Measurements from ENCODE around the gene RAB7B.
A peak's percentile ranks its signal among the peaks of the same experiment; 100 is the strongest.

RAB7B gene

DNA sequence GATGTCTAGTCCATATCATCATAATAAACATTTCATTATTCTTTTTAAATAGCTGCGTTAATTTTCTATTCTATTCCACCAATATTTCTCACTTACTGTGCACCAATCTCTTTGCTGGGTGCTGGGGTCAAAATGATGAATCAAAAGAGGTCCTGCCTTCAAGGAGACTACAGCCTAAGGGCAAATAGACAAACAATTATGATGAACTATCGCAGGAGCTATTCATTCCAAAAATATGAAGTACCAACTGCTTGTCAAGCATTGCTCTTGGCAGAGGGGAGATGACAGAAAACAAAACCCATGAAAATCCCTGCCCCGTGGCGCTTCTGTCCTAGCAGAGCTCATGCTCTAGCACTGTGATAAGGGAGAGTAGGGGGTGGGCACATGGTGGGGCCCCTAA is 31.1 kb downstream of the RAB7B start:
- no peak for DNase-seq (ENCODE audit: low read depth)
- TF ChIP-seq CTCF (IDR thresholded peaks at IDR 0.05; ENCODE audit: insufficient read depth, low read depth, low read length, missing control alignments), result no peak
- H3K4me3 ChIP-seq (ENCODE audit: low read length), result no peak overlapping the region

- TF ChIP-seq CTCF (IDR thresholded peaks at IDR 0.05; ENCODE audit: insufficient read depth, low read depth, low read length, missing control alignments), result no peak
- no peak for DNase-seq (ENCODE audit: low read depth)
- H3K4me3 ChIP-seq (ENCODE audit: low read length), result no peak overlapping the region
These were observed 32.1 kb downstream of the RAB7B start for GRCh38 chr1:205971082-205971481.

DNA sequence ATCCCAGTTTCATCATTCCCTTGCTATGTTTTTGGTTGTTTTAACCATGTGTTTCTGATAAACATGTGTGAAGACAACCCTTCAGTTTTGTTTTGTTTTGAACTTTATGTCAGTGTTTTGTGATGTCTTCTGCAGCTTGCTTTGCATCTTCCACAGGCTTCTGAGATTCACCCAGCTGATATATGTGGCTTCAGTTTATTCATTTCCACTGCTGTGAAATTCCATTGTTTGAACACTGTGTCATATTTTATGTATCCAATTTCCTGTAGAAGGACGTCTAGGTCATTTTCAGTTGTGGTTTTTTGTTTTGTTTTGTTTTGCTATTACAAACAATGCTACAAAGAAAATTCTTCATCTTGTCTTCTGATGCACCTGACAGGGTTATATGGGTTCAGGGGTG is 32.7 kb downstream of the RAB7B start:
- TF ChIP-seq CTCF (IDR thresholded peaks at IDR 0.05; ENCODE audit: insufficient read depth, low read depth, low read length, missing control alignments), result no peak
- H3K4me3 ChIP-seq (ENCODE audit: low read length), result no peak overlapping the region
- no peak for DNase-seq (ENCODE audit: low read depth)

GRCh38 chr1:205969229-205969628 is 34.0 kb downstream of the RAB7B start:
- DNase-seq (ENCODE audit: low read depth), result no peak
- H3K4me3 ChIP-seq (ENCODE audit: low read length), result no peak overlapping the region
- TF ChIP-seq CTCF (IDR thresholded peaks at IDR 0.05; ENCODE audit: insufficient read depth, low read depth, low read length, missing control alignments), result no peak

GRCh38 chr1:205967554-205968335 is 35.5 kb downstream of the RAB7B start:
- H3K4me3 ChIP-seq (ENCODE audit: low read length), result no peak overlapping the region
- no peak for TF ChIP-seq CTCF (IDR thresholded peaks at IDR 0.05; ENCODE audit: insufficient read depth, low read depth, low read length, missing control alignments)
- peak; percentile 81 for DNase-seq (ENCODE audit: low read depth)

DNA sequence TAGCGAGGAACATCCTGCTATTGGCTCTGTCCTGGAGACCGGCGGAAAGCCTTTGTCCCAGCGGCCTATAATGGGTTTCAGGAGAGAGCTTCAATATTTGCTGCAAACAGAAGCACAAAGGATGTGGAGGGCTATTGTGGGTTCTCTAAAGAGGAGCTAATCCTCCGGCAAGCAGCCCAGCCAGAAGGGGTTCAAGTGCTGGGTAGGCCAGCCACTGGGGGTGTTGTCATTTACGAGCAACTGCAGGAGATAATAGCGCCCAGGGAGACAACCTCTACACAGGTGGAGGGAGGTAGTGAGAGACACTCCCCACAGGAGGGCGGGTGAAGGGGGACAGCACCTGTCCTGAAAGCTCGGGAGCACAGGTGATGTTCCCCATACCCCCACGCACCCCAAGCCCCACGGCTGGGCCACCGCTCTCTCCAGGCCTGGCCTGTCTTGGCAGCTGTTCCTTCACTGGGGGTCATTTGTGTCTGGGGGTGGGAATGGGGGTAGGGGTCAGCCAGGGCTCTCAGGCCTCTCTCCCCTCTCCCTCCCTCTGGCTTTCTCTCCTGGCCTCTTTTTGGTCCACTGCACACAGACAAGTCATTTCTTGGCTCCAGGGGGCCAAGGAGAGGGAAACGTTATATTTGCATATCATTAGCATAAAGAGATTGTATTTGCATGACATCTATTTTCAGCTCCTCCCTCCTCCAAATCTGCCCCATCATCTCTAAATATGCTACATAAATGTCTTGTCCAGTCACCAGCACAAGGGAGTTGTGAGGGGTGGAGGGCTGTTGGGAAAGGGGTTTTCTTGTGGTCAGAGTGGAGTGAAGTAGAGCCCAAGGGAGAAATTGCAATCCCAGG is 37.9 kb downstream of the RAB7B start:
- TF ChIP-seq CTCF (IDR thresholded peaks at IDR 0.05; ENCODE audit: insufficient read depth, low read depth, low read length, missing control alignments), result no peak
- DNase-seq (ENCODE audit: low read depth), result no peak
- H3K4me3 ChIP-seq (ENCODE audit: low read length), result no peak overlapping the region
